Measurements from ENCODE around the gene METRNL.

GRCh38 chr17:83133302-83134121 is 54.1 kb downstream of the METRNL start:
- TF ChIP-seq EZH2 (optimal IDR thresholded peaks at IDR 0.05; ENCODE audit: low read depth, low read length) (no peak), CTCF (IDR thresholded peaks at IDR 0.05; ENCODE audit: low read length) (no peak)

All from MM.1S (cell line).